Endothelial cell of umbilical vein (primary cell): ENCODE data around the gene NTN5.

ENCODE experiments used
- EZH2 ChIP-seq: IDR thresholded peaks from 2 replicates; pipeline ENCODE4 v1.6.1; 2012; ENCODE audit warnings: borderline replicate concordance, low read depth, mild to moderate bottlenecking, moderate library complexity, low read length, inconsistent platforms; ENCODE audit not compliant: severe bottlenecking
- FOS ChIP-seq: IDR thresholded peaks from 2 replicates; pipeline ENCODE4 v1.6.1; 2011; ENCODE audit warnings: mild to moderate bottlenecking, low read length, moderate library complexity, borderline replicate concordance; ENCODE audit not compliant: insufficient read depth
- JUN ChIP-seq: IDR thresholded peaks from 2 replicates; pipeline ENCODE4 v1.6.1; 2011; ENCODE audit warnings: borderline replicate concordance, low read depth; ENCODE audit not compliant: insufficient read length, insufficient read depth
- MYC ChIP-seq: IDR thresholded peaks from one replicate; pipeline ENCODE4 v1.6.1; 2011; ENCODE audit warnings: mild to moderate bottlenecking, low read depth, low read length
- POLR2A ChIP-seq: IDR thresholded peaks from 2 replicates; pipeline ENCODE4 v1.6.1; 2012; ENCODE audit warnings: low read depth, mild to moderate bottlenecking, control low read depth, low read length
- POLR2AphosphoS5 ChIP-seq: IDR thresholded peaks from 2 replicates; pipeline ENCODE4 v1.6.1; 2012; ENCODE audit warnings: low read depth, mild to moderate bottlenecking, control low read depth, low read length, moderate library complexity; ENCODE audit not compliant: insufficient read depth
- TF ChIP-seq, protein P1 (sequence below), 2 donors: IDR thresholded peaks; 1 replicate in 1 of 2; 2 replicates in 1 of 2; pipeline ENCODE4 v1.5.1; 2011; ENCODE audit warnings: low read length in 2 of 2, mild to moderate bottlenecking in 2 of 2, moderate library complexity in 2 of 2, control low read depth in 1 of 2, inconsistent platforms in 1 of 2, low read depth in 1 of 2; ENCODE audit not compliant: insufficient read depth in 1 of 2; ENCODE audit errors: extremely low read depth in 1 of 2
- TF ChIP-seq, protein P2 (sequence below): IDR thresholded peaks from 2 replicates; pipeline ENCODE4 v1.6.1; 2011; ENCODE audit not compliant: insufficient read depth, insufficient read length

DNA sequence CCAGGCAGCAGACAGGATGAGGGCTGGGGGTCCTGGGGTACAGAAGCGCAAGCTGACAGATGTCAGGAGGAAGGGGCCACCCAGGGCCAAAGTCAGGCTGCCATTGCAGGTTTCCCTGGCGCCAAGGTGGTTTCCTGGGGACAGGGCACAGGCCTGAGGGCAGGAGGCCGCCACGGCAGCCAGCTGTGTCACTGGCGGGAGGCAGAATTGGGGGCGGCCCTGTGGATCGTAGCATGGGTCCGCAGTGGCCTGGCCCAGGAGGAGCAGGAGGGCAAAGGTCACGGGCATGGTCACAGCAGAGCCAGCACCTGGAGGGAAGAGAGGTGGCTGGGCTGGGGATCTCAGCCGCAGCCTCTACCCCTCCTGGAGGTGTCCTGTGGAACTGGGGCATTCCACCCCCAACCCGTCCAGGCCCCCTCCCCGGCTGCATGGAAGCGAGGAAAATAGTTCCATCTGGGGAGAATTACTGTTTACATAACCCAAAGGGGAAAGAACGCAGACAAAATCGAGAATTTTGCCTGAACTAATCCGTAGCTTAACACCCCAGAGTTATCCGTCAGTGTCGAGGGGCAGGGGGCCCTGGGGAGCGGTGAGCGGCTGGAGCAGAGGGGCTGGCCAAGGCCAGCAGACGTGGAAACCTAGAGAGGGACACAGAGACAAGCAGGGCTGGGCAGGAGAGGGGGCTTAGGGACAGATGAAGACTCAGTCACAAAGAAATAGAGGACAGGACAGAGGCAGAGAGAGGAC is 1.9 kb downstream of the NTN5 start:
- TF ChIP-seq, protein P1, sequence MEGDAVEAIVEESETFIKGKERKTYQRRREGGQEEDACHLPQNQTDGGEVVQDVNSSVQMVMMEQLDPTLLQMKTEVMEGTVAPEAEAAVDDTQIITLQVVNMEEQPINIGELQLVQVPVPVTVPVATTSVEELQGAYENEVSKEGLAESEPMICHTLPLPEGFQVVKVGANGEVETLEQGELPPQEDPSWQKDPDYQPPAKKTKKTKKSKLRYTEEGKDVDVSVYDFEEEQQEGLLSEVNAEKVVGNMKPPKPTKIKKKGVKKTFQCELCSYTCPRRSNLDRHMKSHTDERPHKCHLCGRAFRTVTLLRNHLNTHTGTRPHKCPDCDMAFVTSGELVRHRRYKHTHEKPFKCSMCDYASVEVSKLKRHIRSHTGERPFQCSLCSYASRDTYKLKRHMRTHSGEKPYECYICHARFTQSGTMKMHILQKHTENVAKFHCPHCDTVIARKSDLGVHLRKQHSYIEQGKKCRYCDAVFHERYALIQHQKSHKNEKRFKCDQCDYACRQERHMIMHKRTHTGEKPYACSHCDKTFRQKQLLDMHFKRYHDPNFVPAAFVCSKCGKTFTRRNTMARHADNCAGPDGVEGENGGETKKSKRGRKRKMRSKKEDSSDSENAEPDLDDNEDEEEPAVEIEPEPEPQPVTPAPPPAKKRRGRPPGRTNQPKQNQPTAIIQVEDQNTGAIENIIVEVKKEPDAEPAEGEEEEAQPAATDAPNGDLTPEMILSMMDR (IDR thresholded peaks at IDR 0.05; ENCODE audit: extremely low read depth in 1 of 2, insufficient read depth in 1 of 2, low read depth in 1 of 2, low read length in 2 of 2), result no peak
- TF ChIP-seq JUN, result no peak
- no peak for TF ChIP-seq POLR2AphosphoS5
- TF ChIP-seq POLR2A, result no peak
- TF ChIP-seq, protein P2, sequence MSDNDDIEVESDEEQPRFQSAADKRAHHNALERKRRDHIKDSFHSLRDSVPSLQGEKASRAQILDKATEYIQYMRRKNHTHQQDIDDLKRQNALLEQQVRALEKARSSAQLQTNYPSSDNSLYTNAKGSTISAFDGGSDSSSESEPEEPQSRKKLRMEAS, result no peak
- TF ChIP-seq EZH2, result no peak
- TF ChIP-seq MYC, result no peak
- TF ChIP-seq FOS, result no peak
